ENCODE results near the gene TMC3.

DNA sequence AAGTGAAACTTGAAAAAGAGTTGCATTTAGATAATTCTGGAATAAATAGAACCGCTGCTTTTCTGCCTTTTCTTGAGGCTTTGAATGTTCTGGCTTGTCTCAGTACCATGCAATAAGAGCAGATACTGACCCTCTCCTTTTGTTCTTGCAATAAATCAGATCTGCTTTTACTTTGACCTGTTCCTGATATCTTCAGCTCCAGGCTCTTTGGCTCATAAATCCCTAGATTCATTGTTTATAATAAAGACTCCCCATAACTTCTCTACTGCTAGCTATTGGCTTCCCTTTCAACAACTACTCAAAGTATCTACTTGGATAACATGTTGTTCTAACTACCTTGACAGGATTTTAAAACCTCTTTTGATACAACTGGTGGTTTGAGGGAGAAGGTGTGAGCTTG lies 47.4 kb upstream of the TMC3 start:
- TF ChIP-seq POLR2AphosphoS5 (IDR thresholded peaks at IDR 0.05): no peak
- TF ChIP-seq, protein P1, sequence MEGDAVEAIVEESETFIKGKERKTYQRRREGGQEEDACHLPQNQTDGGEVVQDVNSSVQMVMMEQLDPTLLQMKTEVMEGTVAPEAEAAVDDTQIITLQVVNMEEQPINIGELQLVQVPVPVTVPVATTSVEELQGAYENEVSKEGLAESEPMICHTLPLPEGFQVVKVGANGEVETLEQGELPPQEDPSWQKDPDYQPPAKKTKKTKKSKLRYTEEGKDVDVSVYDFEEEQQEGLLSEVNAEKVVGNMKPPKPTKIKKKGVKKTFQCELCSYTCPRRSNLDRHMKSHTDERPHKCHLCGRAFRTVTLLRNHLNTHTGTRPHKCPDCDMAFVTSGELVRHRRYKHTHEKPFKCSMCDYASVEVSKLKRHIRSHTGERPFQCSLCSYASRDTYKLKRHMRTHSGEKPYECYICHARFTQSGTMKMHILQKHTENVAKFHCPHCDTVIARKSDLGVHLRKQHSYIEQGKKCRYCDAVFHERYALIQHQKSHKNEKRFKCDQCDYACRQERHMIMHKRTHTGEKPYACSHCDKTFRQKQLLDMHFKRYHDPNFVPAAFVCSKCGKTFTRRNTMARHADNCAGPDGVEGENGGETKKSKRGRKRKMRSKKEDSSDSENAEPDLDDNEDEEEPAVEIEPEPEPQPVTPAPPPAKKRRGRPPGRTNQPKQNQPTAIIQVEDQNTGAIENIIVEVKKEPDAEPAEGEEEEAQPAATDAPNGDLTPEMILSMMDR (IDR thresholded peaks at IDR 0.05 in 8 of 11, conservative IDR thresholded peaks at IDR 0.05 in 3 of 11): no peak
- TF ChIP-seq POLR2A (IDR thresholded peaks at IDR 0.05): no peak

All from spleen (tissue), 7 donors.